Lung microvascular endothelial cell (primary cell): ENCODE results near the gene NDUFAF2. TPM values are rescaled to one million over a fixed set of nuclear protein-coding genes. Genes with fewer than 3 reads are reported as not detected.
"Not testable (repeated sequence)": the region's sequence is repeated elsewhere in the genome, so short reads cannot be mapped to it uniquely, and the experiment has no call there.

ENCODE experiments used
- DNase-seq, 2 donors: peaks; one replicate each; pipeline versions ENCODE4 v3.0.0 to v3.0.0-alpha.2; 2010; ENCODE audit warnings: low read depth in 2 of 2
- total RNA-seq: library from RNA; depleted of rRNA; stranded (reverse); fragments of >200 nt; gene quantifications from 2 replicates; pipeline ENCODE4 v1.2.1, GENCODE V29; 2014

Gene NDUFAF2
- total RNA-seq, 1 donor from 2014 or later = 15.7 TPM

GRCh38 chr5:61047346-61047745, 102.3 kb downstream of the NDUFAF2 start:
- no peak for DNase-seq

DNA sequence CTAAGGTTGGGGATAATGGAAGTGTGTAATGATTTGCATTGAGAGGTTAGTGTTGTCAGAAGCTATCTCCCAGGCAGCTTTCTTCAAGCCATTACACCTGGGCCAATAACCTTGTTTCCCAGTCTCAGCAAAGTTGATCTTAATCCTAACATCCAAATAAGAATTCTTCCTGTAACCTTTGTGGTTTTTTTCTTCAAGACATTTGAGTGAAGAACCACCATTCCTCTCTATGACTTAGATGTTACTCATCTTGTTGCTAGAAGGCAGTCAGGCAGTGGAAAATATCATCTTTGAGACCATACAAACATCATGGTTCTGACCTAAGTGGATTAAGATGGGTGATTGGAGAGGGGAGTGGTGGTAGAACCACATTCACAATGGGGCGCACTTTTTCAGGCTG, 103.5 kb downstream of the NDUFAF2 start:
- peak in 1 of 2 donors; percentile 70 for DNase-seq

GRCh38 chr5:61050292-61050691, 105.3 kb downstream of the NDUFAF2 start:
- no peak for DNase-seq

- peak; percentile 18 to 69 for DNase-seq
Measured at GRCh38 chr5:61051267-61051666, 106.3 kb downstream of the NDUFAF2 start.

- DNase-seq = peak in 1 of 2 donors; percentile 75
Measured at GRCh38 chr5:61052882-61053281, 107.9 kb downstream of the NDUFAF2 start.

- DNase-seq = no peak
Measured at GRCh38 chr5:61053937-61054336, 108.9 kb downstream of the NDUFAF2 start.

GRCh38 chr5:61055434-61056006, 110.5 kb downstream of the NDUFAF2 start:
- peak; percentile 75 to 77 for DNase-seq

DNA sequence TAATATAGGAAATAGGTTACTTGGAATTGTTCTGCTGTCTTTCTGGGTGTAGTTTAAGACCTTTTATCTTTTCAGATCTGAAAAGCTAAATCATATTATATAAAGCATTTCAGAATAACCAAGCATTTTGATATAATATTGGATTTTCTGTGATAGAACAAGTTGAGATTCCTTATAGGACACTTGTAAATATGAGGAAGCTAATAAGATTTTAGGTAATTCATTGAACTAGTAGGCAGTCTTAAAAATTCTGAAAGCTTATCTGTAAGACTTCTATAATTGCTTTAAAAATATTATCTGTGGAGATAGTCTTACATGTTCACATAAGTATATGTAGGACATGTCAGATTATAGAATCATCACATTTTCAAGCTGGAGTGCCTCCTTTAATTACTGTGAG, 114.5 kb downstream of the NDUFAF2 start:
- DNase-seq = no peak

DNA sequence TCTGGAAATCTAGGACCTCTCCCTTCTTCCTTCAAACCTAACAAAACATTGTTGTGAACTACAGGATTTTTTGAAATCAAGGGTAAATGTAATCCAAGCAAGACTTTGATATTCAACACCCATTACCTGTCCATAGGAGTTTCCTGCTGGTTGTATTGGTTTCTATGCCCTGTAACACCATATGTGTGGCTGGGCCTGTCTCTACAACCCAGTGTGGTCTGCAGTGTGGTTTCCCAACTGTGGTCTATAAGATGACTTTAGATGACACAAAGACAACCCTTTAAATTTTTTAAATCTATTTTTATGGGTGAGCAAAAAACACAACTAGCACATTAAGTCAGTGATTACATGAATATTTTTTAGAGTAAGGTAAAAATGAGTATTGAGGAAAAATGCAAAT, 124.1 kb downstream of the NDUFAF2 start:
- no peak for DNase-seq

DNA sequence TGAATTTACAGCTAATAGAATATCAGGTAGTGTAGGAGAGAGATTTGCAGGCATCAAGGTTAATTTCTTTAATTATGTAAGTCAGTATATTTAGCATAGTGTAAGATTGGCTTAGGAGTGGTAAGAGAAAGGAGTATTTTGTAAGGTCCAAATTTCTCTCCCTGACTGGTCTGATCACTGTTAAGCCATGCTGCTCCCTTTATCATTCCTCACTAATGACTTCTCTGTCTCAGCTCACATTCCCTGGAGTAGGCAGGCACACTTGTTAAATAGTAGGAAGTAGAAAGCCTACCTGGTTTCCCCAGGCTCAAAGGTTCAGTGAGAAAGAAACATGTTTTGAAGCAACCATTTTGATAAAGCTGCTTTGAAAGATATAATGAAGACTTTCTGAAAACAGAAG, 126.5 kb downstream of the NDUFAF2 start:
- no peak for DNase-seq

GRCh38 chr5:61076626-61077025, 131.6 kb downstream of the NDUFAF2 start:
- DNase-seq = no peak

DNA sequence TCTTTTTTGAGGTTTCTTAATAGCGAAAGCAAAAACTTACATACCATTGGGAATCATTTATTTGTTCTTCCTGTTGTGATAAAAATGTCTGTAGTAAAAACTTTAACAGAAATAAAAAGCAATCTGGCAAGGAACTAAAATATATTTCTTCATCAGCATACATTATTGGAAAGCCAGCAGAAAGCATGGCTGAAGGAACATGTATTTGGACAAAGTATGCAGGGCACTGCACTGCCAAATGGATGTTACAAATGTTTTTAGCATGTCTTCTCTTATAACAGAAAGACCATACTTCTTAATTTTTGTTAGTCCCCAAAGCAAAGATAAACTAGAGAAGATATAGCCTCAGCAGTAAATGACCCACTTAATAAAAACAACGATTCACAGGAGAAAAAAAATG, 136.7 kb downstream of the NDUFAF2 start:
- DNase-seq = no peak

DNA sequence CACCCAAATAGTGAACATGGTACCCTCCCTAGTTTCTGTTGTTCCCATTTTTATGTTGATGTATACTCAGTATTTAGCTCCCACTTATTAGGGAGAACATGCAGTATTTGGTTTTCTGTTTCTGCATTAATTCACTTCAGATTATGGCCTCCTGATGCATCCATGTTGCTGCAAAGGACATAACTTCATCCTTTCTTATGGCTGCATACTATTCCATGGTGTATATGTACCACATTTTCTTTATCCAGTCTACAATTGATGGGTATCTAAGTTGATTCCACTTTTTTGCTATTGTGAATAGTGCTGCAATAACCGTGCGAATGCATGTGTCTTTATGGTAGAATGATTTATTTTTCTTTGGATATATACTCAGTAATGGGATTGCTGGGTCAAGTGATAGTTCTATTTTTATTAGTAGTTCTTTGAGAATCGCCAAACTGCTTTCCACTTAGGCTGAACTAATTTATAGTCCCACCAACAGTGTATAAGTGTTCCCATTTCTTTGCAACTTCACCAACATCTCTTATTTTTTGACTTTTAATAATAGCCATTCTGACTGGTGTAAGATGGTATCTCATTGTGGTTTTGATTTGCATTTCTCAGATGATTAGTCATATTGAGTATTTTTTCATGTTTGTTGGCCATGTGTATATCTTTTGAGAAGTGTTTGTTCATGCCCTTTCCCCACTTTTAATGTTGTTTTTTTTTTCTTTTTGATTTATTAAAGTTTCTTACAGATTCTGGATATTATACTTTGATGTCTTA, 137.7 kb downstream of the NDUFAF2 start:
- peak in 1 of 2 donors; percentile 1 for DNase-seq

DNA sequence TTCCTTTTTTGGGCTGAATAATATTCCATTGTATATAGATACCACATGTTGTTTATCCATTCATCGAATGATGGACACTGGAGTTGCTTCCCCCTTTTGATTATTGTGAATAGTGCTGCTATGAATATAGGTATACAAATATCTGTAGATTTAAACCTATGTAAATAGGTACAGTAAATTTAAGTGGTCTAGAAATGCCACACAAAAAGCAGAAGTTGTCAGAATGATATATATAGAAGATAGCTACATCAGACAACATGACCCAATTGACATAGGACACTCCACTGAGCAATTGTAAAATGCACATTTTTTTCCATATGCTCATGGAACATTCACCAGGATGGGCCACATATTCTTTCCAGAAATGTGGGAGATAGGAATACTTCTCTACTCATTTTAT, 139.7 kb downstream of the NDUFAF2 start:
- peak in 1 of 2 donors; percentile 1 for DNase-seq

GRCh38 chr5:61085885-61086284, 140.9 kb downstream of the NDUFAF2 start:
- DNase-seq = no peak

DNA sequence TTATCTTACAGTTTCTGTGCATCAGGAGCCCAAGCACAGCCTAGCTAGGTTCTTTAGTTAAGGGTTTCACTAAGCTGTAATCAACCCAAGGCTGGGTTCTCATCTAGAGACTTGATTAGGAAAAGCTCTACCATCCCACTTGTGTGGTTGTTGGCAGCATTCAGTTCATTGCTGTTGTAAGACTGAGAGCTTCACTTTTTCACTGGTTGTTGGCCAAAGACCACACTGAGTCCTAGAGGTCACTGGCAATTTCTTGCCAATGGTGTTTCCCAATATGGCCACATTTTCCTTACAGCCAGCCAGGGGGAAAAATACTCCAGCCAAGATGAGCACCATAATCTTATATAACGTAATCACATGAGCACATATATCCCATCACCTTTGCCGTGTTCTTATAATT, 142.9 kb downstream of the NDUFAF2 start:
- no peak for DNase-seq

DNA sequence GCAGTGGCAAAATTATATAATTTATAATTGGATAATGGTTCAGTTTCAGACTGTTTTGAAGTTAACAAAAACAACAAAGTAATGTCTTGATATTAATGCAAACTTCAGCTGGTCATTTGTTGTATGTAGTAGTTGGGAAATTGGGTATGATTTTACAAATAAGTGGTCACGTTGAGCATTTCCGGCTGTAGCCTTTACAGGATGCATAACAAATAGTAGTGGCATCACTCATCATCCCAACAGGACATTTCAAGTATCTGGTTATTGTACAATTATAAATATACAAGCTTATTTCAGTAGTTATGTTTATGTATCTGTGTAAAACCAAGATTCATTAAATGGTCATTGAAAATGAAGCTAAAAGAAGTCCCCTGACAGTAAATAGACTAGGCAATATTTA, 144.3 kb downstream of the NDUFAF2 start:
- DNase-seq = peak; percentile 17 to 69

- DNase-seq = not testable (repeated sequence)
Measured at GRCh38 chr5:61093046-61093771, 148.2 kb downstream of the NDUFAF2 start.

DNA sequence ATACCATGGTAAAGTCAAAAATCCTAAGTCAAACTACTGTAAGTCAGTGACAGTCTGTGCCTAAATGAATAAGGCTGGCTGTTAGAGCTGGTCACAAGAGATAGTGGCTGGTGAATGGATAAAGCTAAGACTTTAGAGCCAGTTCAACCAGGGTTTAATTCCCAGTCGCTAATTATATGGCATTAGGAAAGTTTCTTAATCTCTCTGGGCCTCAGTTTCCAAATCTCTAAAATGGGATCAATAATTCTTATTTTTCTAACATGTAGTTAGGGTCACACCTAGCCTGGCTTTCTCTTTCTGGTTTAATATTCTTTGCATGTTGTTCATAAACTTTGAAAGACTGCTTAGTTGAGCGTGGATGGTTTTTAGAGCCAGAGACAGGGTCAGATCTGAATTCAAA, 152.5 kb downstream of the NDUFAF2 start:
- no peak for DNase-seq

- no peak for DNase-seq
Measured at GRCh38 chr5:61098251-61098995, 153.4 kb downstream of the NDUFAF2 start.

- DNase-seq = peak; percentile 74 to 77
Measured at GRCh38 chr5:61100437-61100836, 155.4 kb downstream of the NDUFAF2 start.

DNA sequence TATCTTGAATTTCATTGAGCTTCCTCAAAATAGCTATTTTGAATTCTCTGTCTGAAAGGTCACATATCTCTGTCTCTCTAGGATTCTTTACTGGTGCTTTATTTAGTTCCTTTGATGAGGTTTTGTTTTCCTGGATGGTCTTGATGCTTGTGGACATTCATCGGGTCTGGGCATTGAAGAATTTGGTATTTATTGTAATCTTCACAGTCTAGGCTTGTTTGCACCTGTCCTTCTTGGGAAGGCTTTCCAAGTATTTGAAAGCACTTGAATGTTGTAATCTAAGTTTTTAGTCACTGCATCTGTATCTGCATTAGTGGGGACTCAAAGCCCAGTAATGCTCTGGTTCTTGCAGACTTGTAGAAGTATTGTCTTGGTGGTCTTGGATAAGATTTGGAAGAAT, 169.4 kb downstream of the NDUFAF2 start:
- no peak for DNase-seq
